Stimulated activated CD4-positive, alpha-beta T cell treated with anti-CD3 and anti-CD28 coated beads, TNF-alpha, amount 100 ng/mL, for 48 hours (primary cell): ENCODE results near the gene PRDX3.
"Not testable (repeated sequence)": the region's sequence is repeated elsewhere in the genome, so short reads cannot be mapped to it uniquely, and the experiment has no call there.

Experiments
- DNase-seq, 3 donors: peaks; one replicate each; pipeline ENCODE4 v3.0.0-alpha.2; 2020; ENCODE audit warnings: low read depth in 3 of 3

PRDX3 gene

DNA sequence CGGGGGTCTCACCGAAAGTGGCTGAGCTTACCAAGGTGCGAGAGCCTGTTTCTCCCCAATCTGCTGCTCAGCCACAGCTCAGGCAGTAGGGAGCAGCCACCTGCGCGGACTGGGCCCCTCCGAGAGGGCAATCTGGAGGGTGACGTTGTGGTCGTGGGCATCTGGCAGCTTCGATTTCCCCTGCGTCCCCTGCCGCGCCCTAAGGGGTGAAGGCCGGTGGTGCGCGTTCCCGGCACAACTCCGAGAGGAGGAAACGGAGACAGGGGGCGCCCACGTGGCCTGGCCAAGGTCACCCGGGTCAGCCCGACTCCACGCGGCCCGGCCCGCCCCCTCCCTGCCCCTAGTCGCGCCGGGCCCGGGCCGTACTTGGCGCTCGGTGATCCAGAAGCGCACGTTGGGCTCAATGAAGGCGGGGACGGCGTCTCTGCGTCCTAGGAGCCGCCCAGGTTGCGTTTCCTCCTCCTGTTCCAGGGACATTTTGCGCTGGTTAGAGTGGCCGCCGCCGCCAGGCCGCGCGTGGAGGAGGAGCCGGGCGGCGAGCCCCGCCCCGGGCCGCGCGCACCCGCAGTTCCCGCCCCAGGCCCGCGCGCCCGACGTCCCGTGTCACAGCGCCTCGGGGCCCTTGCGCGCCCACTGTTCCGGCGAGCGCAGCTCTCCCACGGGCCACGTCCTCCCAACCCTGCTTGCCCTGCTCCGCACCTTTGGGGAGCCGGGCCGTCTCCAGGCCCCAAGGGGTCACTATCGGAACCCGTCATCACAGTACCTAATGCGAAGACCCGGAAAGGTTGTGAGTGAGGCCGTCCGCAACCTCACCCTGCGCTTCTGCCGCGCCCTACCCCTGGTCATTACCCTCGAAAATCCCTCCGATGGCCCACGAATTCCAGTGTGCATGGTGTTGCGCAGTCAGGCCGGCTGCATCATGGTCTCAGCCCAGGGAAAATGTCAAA, 13.2 kb downstream of the PRDX3 start, which contains the start of gene SFXN4:
Gene SFXN4 (minus strand): TSS at position 544 of the 947 bp plus-strand sequence. CDS start 67 bp downstream, at position 477.
- DNase-seq: peak; percentile 55 to 71 (median 61)

GRCh38 chr10:119162452-119163092, 16.0 kb downstream of the PRDX3 start:
- no peak for DNase-seq

- no peak for DNase-seq
Observed at GRCh38 chr10:119161680-119162451, 16.7 kb downstream of the PRDX3 start.

- no peak for DNase-seq
Observed at GRCh38 chr10:119159332-119159731, 19.3 kb downstream of the PRDX3 start.

- DNase-seq: no peak
Observed at GRCh38 chr10:119153661-119154060, 25.0 kb downstream of the PRDX3 start.

DNA sequence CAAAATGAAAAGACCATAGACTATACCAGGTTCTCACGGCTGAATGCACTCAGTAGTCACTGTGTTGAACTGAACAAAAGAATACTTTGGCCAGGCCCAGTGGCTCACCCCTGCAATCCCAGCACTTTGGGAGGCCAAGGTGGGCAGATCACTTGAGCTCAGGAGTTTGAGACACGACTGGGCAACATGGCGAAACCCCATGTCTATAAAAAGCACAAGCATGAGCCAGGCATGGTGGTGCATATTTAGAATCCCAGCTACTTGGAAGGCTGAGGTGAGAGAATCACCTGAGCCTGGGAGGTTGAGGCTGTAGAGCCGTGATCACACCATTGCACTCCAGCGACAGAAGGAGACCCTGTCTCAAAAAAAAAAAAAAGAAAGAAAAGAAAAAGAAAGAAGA, 25.6 kb downstream of the PRDX3 start:
- DNase-seq: no peak

- not testable (repeated sequence) for DNase-seq
Observed at GRCh38 chr10:119151601-119152000, 27.0 kb downstream of the PRDX3 start.

- no peak for DNase-seq
Observed at GRCh38 chr10:119149729-119150128, 28.9 kb downstream of the PRDX3 start.

DNA sequence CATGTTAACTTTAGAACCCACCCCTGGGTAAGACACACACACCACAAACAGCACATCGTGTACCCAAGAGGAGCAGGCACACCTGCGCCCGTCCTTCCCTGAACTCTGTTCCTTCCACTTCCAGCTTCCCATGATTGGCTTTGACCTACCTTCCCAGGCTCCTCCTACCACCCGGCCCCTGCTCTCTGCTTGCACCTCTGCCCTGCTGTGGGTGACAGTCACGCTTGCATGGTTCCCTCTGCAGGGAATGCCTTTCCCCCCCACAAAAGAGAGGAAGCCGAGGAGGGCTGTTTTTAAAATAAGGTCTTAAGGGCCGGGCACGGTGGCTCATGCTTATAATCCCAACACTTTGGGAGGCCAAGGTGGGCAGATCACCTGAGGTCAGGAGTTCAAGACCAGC, 29.5 kb downstream of the PRDX3 start:
- no peak for DNase-seq

- no peak for DNase-seq
Observed at GRCh38 chr10:119143657-119144056, 35.0 kb downstream of the PRDX3 start.

DNA sequence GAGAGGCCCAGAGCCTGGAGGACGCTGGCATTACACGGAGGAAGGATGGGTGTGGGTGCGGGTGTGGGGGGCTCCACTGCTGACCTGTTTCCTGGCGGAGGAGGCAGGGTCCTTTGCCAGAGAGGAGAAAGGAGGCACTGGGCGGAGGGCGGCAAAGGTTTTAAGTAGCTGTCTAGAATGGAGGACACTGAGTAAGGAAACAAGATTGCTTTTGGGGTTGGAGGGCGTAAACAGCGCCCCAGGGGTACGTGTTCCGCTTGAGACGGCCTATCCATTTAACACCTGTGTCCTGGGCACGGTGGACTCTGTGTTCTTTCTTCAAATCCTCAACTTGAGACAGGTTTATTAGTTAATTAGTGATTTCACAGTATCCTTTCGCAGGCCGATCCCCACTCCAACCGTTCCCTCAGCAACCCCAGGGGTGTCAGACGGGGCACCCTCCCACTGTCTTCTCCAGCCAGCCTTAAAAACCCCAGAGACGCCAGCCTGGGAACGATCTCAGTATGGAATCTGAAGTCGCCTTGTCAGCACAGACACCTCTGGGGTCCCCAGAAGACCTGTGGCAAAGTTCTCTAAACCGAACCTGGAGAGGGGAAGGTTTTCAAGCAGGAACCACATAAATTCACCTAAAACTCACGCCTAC, 37.9 kb downstream of the PRDX3 start:
- no peak for DNase-seq

GRCh38 chr10:119139464-119140067, 39.0 kb downstream of the PRDX3 start:
- peak in 2 of 3 donors; percentile 18 to 26 for DNase-seq

DNA sequence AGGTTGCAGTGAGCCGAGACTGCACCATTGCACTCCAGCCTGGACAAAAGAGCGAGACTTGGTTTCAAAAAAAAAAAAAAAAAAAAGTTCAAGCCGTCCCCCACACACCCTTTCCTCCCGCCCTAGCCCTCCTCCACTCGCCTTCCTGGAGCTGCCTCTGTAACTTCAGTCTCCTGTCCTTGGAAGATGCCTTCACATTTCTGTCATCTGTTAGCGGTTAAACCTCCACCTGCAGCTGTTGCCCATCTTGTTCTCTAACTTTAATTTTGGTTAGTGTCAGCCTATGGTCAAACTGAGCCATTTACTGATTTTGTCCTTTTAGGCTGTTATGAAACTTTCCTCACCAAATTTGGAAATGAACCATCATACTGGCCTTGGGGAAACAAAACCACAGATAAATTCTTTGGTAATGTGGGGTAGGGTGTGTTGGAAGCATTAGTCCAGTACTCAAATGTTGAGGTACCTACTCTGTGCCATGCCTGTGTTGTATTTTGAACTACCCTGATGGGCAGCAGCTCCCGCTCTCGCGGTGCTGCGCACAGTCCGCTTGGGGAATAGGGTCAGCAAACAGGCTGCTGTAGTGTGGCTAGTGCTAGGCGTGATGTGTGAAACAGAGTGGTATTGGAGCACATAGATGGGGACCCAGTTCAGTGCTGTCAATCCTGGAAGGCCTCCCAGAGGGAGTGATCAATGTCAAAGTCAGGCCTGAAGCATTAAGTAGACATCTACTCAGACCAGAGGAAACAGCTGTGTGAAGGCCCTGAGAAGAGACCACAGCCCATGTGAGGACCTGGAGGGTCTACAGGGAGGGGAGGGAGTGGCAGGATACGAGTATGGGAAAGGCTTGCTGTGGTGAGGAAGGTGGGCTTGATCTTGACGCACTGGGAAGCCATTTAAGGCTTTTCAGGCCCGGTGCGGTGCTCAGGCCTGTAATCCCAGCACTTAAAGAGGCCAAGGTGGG, 40.0 kb downstream of the PRDX3 start:
- DNase-seq: no peak

DNA sequence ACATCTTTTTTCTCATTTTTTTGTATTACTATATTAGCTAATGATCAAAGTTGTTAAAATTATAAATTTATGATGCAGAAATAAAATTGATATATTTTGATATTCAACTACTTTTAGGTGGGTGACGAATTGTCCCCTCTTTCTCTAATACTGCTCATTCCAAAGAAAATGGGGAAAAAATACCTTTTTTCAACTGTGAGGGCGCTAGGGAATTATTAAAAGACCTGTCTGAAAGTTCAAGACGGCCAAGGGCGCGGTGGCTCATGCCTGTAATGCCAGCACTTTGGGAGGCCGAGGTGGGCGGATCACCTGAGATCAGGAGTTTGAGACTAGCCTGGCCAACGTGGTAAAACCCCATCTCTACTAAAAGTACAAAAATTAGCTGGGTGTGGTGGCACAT, 40.7 kb downstream of the PRDX3 start:
- not testable (repeated sequence) for DNase-seq

- no peak for DNase-seq
Observed at GRCh38 chr10:119136084-119136483, 42.5 kb downstream of the PRDX3 start.

DNA sequence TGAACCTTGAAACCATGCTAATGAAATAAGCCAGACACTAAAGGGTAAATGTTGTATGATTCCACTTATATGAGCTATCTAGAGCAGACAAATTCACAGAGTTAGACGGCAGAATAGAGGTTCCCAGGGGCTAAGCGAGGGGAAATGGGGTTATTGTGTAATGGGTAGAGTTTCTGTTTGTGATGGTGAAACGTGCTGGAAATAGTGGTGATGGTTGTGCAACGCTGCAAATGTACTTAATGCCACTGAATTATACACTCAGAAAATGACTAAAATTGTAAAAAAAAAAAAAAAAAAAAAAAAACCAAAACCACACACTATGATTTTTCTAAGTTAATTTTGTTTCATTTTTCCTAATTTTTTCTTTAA, 43.1 kb downstream of the PRDX3 start:
- DNase-seq: no peak

DNA sequence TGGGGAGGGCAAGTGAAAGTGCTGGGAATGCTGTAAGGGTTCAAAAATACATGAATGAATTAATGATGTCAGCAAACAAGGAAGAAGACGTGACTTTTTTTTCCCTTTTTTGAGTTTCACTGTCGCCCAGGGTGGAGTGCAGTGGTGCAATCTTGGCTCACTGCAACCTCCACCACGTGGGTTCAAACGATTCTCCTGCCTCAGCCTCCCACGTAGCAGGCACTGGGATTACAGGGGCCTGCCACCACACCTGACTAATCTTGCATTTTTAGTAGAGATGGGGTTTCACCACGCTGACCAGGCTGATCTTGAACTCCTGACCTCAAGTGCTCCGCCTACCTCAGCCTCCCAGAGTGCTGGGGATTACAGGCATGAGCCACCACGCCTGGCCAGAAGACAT, 44.7 kb downstream of the PRDX3 start:
- peak in 2 of 3 donors; percentile 29 to 55 for DNase-seq

DNA sequence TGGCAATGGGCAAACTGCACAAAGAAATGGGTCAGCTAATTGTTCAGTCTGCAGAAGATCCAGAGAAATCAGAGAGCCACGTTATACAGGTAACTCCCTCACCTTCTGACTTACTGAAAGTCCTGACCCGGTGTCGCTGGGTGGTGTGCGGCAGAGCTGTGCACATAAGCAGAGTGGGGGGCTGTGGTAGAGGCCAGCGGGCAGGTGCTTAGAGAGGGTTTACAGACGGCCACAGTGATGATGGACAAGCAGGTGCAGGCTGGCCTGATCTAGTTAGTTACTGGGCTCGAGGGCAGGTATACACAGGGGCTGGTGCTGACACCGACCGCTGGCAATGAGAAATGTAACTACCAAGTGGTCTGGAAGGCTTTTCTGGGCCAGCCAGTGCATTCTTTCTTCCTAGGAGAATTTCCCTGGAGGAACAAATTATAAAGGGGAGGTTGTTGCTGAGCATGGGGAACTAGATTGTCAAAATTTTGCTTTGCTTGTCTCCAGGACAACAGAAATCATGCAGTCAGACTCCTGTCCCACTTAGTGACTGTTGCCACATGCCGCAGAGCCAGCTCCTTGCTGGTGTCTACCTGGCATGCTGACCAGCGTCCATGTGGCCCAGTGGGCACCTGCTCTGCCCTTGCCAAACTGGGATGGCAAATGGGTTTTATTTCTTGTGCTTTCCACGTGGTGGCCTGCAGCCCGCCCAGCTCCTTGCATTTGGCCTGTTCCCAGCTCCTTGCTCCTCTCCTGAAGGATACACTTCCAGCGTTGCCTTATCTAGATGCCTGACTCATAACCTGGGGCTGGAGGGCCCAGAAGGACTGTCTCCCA, 45.9 kb downstream of the PRDX3 start:
- DNase-seq: no peak
